GM11168 (cell line): ENCODE results near the gene GABBR2.

Experiments used
- in situ Hi-C: fragments of 300-500 bp; cut with MboI; formaldehyde crosslinking; loops from one replicate; pipeline ENCODE4 v1.12.0; 2022; ENCODE audit warnings: low sequenced_read_pairs; ENCODE audit not compliant: unreplicated experiment

GABBR2 gene

GRCh38 chr9:98724810-98725530 lies 16.2 kb upstream of the GABBR2 start:
- in situ Hi-C loops: no loop called here

GRCh38 chr9:98721643-98722042 lies 12.9 kb upstream of the GABBR2 start:
- in situ Hi-C loops: no loop called here

GRCh38 chr9:98720402-98720801 lies 11.7 kb upstream of the GABBR2 start:
- in situ Hi-C loops: no loop called here

GRCh38 chr9:98719055-98719454 lies 10.3 kb upstream of the GABBR2 start:
- in situ Hi-C loops: no loop called here

GRCh38 chr9:98714833-98715232 lies 6.1 kb upstream of the GABBR2 start:
- in situ Hi-C loops: no loop called here

GRCh38 chr9:98712987-98713386 lies 4.3 kb upstream of the GABBR2 start:
- in situ Hi-C loops: no loop called here

- in situ Hi-C loops: no loop called here
Measured at GRCh38 chr9:98709968-98710965, 1.5 kb upstream of the GABBR2 start.

GRCh38 chr9:98708103-98708932 lies 417 bp downstream of the GABBR2 start:
- in situ Hi-C loops: no loop called here

- in situ Hi-C loops: no loop called here
Measured at GRCh38 chr9:98707166-98708102, 1.3 kb downstream of the GABBR2 start.

- in situ Hi-C loops: no loop called here
Measured at GRCh38 chr9:98706651-98707165, 2.0 kb downstream of the GABBR2 start.

- in situ Hi-C loops: no loop called here
Measured at GRCh38 chr9:98702835-98703380, 5.8 kb downstream of the GABBR2 start.

- in situ Hi-C loops: no loop called here
Measured at GRCh38 chr9:98702340-98702739, 6.4 kb downstream of the GABBR2 start.

- in situ Hi-C loops: no loop called here
Measured at GRCh38 chr9:98701576-98701975, 7.2 kb downstream of the GABBR2 start.

GRCh38 chr9:98700801-98701200 lies 7.9 kb downstream of the GABBR2 start:
- in situ Hi-C loops: no loop called here

- in situ Hi-C loops: no loop called here
Measured at GRCh38 chr9:98698856-98699255, 9.9 kb downstream of the GABBR2 start.

GRCh38 chr9:98694943-98695342 lies 13.8 kb downstream of the GABBR2 start:
- in situ Hi-C loops: no loop called here

- in situ Hi-C loops: no loop called here
Measured at GRCh38 chr9:98692392-98692791, 16.3 kb downstream of the GABBR2 start.

GRCh38 chr9:98691890-98692289 lies 16.8 kb downstream of the GABBR2 start:
- in situ Hi-C loops: no loop called here

GRCh38 chr9:98690686-98691085 lies 18.0 kb downstream of the GABBR2 start:
- in situ Hi-C loops: no loop called here
